Neural cell (in vitro differentiated cells): Measurements from ENCODE around the gene ZNF691. TPM values are rescaled to one million over a fixed set of nuclear protein-coding genes. Genes with fewer than 3 reads are reported as not detected.

Experiments
- H2AFZ ChIP-seq: fragments of 200-600, 300-800 bp; sonication (generic), shearing (Covaris generic); 2 replicates; pipeline ENCODE4 v1.6.0; 2014; ENCODE audit warnings: low read depth, mild to moderate bottlenecking, antibody characterized with exemption, low read length, moderate library complexity
- H3F3A ChIP-seq: fragments of 200-600 bp; shearing (Covaris generic); 2 replicates; pipeline ENCODE4 v1.6.1; 2016; ENCODE audit warnings: mild to moderate bottlenecking, moderate library complexity, mixed read lengths, antibody characterized with exemption, low read length; ENCODE audit not compliant: insufficient read depth, poor library complexity, severe bottlenecking
- H3K27ac ChIP-seq: fragments of 200-600, 300-800 bp; sonication (generic), shearing (Covaris generic); 2 replicates; pipeline ENCODE4 v1.5.1; 2014; ENCODE audit warnings: mild to moderate bottlenecking, low read length, moderate library complexity
- H3K27me3 ChIP-seq: fragments of 300-800, 200-600 bp; sonication (generic), shearing (Covaris generic); 2 replicates; pipeline ENCODE4 v1.6.0; 2014; ENCODE audit warnings: mild to moderate bottlenecking, low read depth, low read length, moderate library complexity; ENCODE audit not compliant: insufficient read depth
- H3K36me3 ChIP-seq: fragments of 300-800, 200-600 bp; sonication (generic), shearing (Covaris generic); 2 replicates; pipeline ENCODE4 v1.5.1; 2014; ENCODE audit warnings: mild to moderate bottlenecking, antibody characterized with exemption, low read length, moderate library complexity; ENCODE audit not compliant: insufficient read depth
- H3K4me2 ChIP-seq: fragments of 300-800, 200-600 bp; sonication (generic), shearing (Covaris generic); 2 replicates; pipeline ENCODE4 v1.6.0; 2014; ENCODE audit warnings: mild to moderate bottlenecking, low read length
- H3K4me3 ChIP-seq: fragments of 300-800, 200-600 bp; sonication (generic), shearing (Covaris generic); 2 replicates; pipeline ENCODE4 v1.5.1; 2014; ENCODE audit warnings: mild to moderate bottlenecking, low read length, moderate library complexity
- H3K79me2 ChIP-seq: fragments of 200-600 bp; shearing (Covaris generic); replicated peaks from 2 replicates; pipeline ENCODE4 v1.6.0; 2014; ENCODE audit warnings: mild to moderate bottlenecking, low read length, moderate library complexity; ENCODE audit not compliant: insufficient read depth
- H3K9ac ChIP-seq: fragments of 300-800, 200-600 bp; sonication (generic), shearing (Covaris generic); 2 replicates; pipeline ENCODE4 v1.6.1; 2016; ENCODE audit warnings: mild to moderate bottlenecking, low read length, mixed read lengths
- H3K9me2 ChIP-seq: fragments of 200-600 bp; shearing (Covaris generic); 2 replicates; pipeline ENCODE4 v1.6.1; 2016; ENCODE audit warnings: mild to moderate bottlenecking, low read length, mixed read lengths; ENCODE audit not compliant: insufficient read depth
- H3K9me3 ChIP-seq: fragments of 200-600, 300-800 bp; sonication (generic), shearing (Covaris generic); 2 replicates; pipeline ENCODE4 v1.6.1; 2016; ENCODE audit warnings: mild to moderate bottlenecking, mixed run types, low read length, moderate library complexity, mixed read lengths
- H4K20me1 ChIP-seq: fragments of 200-600 bp; shearing (Covaris generic); 2 replicates; pipeline ENCODE4 v1.6.1; 2016; ENCODE audit warnings: mild to moderate bottlenecking, mixed run types; ENCODE audit not compliant: insufficient read depth
- EP300 ChIP-seq: fragments of 450-650 bp; conservative IDR thresholded peaks from 2 replicates; pipeline ENCODE4 v1.6.1; 2014; ENCODE audit warnings: antibody characterized with exemption, mild to moderate bottlenecking, moderate library complexity; ENCODE audit not compliant: poor library complexity, severe bottlenecking
- EZH2 ChIP-seq: fragments of 200-600, 300-800 bp; shearing (Covaris generic), sonication (generic); IDR thresholded peaks from 2 replicates; pipeline ENCODE4 v1.6.1; 2014; ENCODE audit warnings: antibody characterized with exemption, low read length, borderline replicate concordance, mild to moderate bottlenecking; ENCODE audit not compliant: insufficient read depth, poor library complexity, severe bottlenecking
- MXI1 ChIP-seq: fragments of 450-650 bp; conservative IDR thresholded peaks from 2 replicates; pipeline ENCODE4 v1.6.1; 2014; ENCODE audit warnings: antibody characterized with exemption, mild to moderate bottlenecking; ENCODE audit not compliant: poor library complexity, severe bottlenecking
- POLR2AphosphoS5 ChIP-seq: IDR thresholded peaks from 2 replicates; pipeline ENCODE4 v1.6.1; 2012
- RAD21 ChIP-seq: fragments of 450-650 bp; conservative IDR thresholded peaks from 2 replicates; pipeline ENCODE4 v1.6.1; 2014; ENCODE audit warnings: antibody characterized with exemption, mild to moderate bottlenecking, moderate library complexity
- SMC3 ChIP-seq: fragments of 450-650 bp; conservative IDR thresholded peaks from 2 replicates; pipeline ENCODE4 v1.6.1; 2014; ENCODE audit warnings: antibody characterized with exemption, mild to moderate bottlenecking, moderate library complexity; ENCODE audit not compliant: poor library complexity
- TAF1 ChIP-seq: IDR thresholded peaks from 2 replicates; pipeline ENCODE4 v1.6.1; 2012; ENCODE audit warnings: low read depth
- polyA plus RNA-seq: library from polyadenylated mRNA; depleted of rRNA; stranded (reverse); fragments of >200 nt; gene quantifications from 2 replicates; pipeline ENCODE4 v1.2.3, GENCODE V29; 2014
- TF ChIP-seq, protein P1 (sequence below): IDR thresholded peaks from 2 replicates; pipeline ENCODE4 v1.6.1; 2012; ENCODE audit warnings: borderline replicate concordance
- TF ChIP-seq, protein P2 (sequence below): fragments of 450-650 bp; IDR thresholded peaks from 2 replicates; pipeline ENCODE4 v1.5.1; 2014; ENCODE audit warnings: antibody characterized with exemption, mild to moderate bottlenecking, moderate library complexity; ENCODE audit not compliant: poor library complexity, severe bottlenecking

Gene ZNF691
- polyA plus RNA-seq, 1 donor from 2014 or later = 14.9 TPM

- TF ChIP-seq RAD21 (no peak), EP300 (no peak), POLR2AphosphoS5 (no peak), TAF1 (no peak), EZH2 (no peak), MXI1 (no peak), SMC3 (no peak)
- TF ChIP-seq, protein P1, sequence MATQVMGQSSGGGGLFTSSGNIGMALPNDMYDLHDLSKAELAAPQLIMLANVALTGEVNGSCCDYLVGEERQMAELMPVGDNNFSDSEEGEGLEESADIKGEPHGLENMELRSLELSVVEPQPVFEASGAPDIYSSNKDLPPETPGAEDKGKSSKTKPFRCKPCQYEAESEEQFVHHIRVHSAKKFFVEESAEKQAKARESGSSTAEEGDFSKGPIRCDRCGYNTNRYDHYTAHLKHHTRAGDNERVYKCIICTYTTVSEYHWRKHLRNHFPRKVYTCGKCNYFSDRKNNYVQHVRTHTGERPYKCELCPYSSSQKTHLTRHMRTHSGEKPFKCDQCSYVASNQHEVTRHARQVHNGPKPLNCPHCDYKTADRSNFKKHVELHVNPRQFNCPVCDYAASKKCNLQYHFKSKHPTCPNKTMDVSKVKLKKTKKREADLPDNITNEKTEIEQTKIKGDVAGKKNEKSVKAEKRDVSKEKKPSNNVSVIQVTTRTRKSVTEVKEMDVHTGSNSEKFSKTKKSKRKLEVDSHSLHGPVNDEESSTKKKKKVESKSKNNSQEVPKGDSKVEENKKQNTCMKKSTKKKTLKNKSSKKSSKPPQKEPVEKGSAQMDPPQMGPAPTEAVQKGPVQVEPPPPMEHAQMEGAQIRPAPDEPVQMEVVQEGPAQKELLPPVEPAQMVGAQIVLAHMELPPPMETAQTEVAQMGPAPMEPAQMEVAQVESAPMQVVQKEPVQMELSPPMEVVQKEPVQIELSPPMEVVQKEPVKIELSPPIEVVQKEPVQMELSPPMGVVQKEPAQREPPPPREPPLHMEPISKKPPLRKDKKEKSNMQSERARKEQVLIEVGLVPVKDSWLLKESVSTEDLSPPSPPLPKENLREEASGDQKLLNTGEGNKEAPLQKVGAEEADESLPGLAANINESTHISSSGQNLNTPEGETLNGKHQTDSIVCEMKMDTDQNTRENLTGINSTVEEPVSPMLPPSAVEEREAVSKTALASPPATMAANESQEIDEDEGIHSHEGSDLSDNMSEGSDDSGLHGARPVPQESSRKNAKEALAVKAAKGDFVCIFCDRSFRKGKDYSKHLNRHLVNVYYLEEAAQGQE = no peak
- TF ChIP-seq, protein P2, sequence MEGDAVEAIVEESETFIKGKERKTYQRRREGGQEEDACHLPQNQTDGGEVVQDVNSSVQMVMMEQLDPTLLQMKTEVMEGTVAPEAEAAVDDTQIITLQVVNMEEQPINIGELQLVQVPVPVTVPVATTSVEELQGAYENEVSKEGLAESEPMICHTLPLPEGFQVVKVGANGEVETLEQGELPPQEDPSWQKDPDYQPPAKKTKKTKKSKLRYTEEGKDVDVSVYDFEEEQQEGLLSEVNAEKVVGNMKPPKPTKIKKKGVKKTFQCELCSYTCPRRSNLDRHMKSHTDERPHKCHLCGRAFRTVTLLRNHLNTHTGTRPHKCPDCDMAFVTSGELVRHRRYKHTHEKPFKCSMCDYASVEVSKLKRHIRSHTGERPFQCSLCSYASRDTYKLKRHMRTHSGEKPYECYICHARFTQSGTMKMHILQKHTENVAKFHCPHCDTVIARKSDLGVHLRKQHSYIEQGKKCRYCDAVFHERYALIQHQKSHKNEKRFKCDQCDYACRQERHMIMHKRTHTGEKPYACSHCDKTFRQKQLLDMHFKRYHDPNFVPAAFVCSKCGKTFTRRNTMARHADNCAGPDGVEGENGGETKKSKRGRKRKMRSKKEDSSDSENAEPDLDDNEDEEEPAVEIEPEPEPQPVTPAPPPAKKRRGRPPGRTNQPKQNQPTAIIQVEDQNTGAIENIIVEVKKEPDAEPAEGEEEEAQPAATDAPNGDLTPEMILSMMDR = no peak
- Histone ChIP-seq H3K9me3 (no peaks in the 10 kb centered on the region), H3K79me2 (peaks cover 16% of the 10 kb centered on the region), H3F3A (no peaks in the 10 kb centered on the region), H3K4me2 (peak overlapping the region; percentile 86), H3K27me3 (no peaks in the 10 kb centered on the region), H3K36me3 (peaks cover 5% of the 10 kb centered on the region), H4K20me1 (no peaks in the 10 kb centered on the region), H3K4me3 (peak overlapping the region; percentile 77), H3K27ac (no peak overlapping the region), H3K9ac (no peak overlapping the region), H3K9me2 (no peaks in the 10 kb centered on the region), H2AFZ (no peak overlapping the region)
Measured at GRCh38 chr1:42847721-42848460, 1.5 kb downstream of the ZNF691 start.

- Histone ChIP-seq H3K9me3 (no peaks in the 10 kb centered on the region), H4K20me1 (no peaks in the 10 kb centered on the region), H3K36me3 (peaks cover 5% of the 10 kb centered on the region), H2AFZ (no peak overlapping the region), H3F3A (no peaks in the 10 kb centered on the region), H3K79me2 (peaks cover 16% of the 10 kb centered on the region), H3K9ac (no peak overlapping the region), H3K27ac (no peak overlapping the region), H3K4me3 (no peak overlapping the region), H3K4me2 (no peak overlapping the region), H3K27me3 (no peaks in the 10 kb centered on the region), H3K9me2 (no peaks in the 10 kb centered on the region)
- TF ChIP-seq POLR2AphosphoS5 = no peak
- no peak for TF ChIP-seq RAD21
- TF ChIP-seq, protein P2 = no peak
- no peak for TF ChIP-seq EP300
- no peak for TF ChIP-seq TAF1
- no peak for TF ChIP-seq MXI1
- TF ChIP-seq, protein P1 = no peak
- TF ChIP-seq SMC3 = no peak
- no peak for TF ChIP-seq EZH2
Measured at GRCh38 chr1:42848823-42849537, 2.6 kb downstream of the ZNF691 start.
